Aorta (tissue), 5 donors: ENCODE data around the gene PPP1R12A. TPM values are rescaled to one million over a fixed set of nuclear protein-coding genes. Genes with fewer than 3 reads are reported as not detected.
A peak's percentile ranks its signal among the peaks of the same experiment; 100 is the strongest.
"Not testable (repeated sequence)": the region's sequence is repeated elsewhere in the genome, so short reads cannot be mapped to it uniquely, and the experiment has no call there.

Experiments
- ATAC-seq: fragments of 200-7000 bp; cut with Tn5 transposase; one replicate; pipeline ENCODE4 v1.9.1; 2022; ENCODE audit warnings: moderate library complexity; ENCODE audit not compliant: low FRiP score
- DNase-seq, 2 donors: peaks; one replicate each; pipeline ENCODE4 v3.0.0-alpha.2; 2020
- H3K27ac ChIP-seq, 2 donors: one replicate each; pipeline ENCODE4 v1.5.1; 2013; ENCODE audit warnings: low read length in 2 of 2, mild to moderate bottlenecking in 2 of 2, moderate library complexity in 2 of 2, control low read depth in 1 of 2, inconsistent platforms in 1 of 2, low read depth in 1 of 2
- H3K27me3 ChIP-seq, 2 donors: one replicate each; pipeline ENCODE4 v1.6.1; 2013; ENCODE audit warnings: control low read depth in 1 of 2, low read length in 1 of 2, mild to moderate bottlenecking in 1 of 2, moderate library complexity in 1 of 2; ENCODE audit not compliant: insufficient read depth in 2 of 2, control insufficient read depth in 1 of 2
- H3K36me3 ChIP-seq, 2 donors: one replicate each; pipeline ENCODE4 v1.6.1; 2013; ENCODE audit warnings: control low read depth in 1 of 2, low read length in 1 of 2, mild to moderate bottlenecking in 1 of 2; ENCODE audit not compliant: insufficient read depth in 2 of 2, control insufficient read depth in 1 of 2
- H3K4me1 ChIP-seq, 2 donors: one replicate each; pipeline ENCODE4 v1.6.1; 2013; ENCODE audit warnings: low read length in 2 of 2, control low read depth in 1 of 2, mild to moderate bottlenecking in 1 of 2, moderate library complexity in 1 of 2; ENCODE audit not compliant: insufficient read depth in 2 of 2, control insufficient read depth in 1 of 2
- H3K4me3 ChIP-seq, 2 donors: one replicate each; pipeline ENCODE4 v1.5.1; 2013; ENCODE audit warnings: low read length in 2 of 2, control low read depth in 1 of 2, mild to moderate bottlenecking in 1 of 2
- H3K9me3 ChIP-seq: one replicate; pipeline ENCODE4 v1.6.1; 2013; ENCODE audit warnings: mild to moderate bottlenecking, low read length; ENCODE audit not compliant: control insufficient read depth
- WGBS, 2 donors: extraction: QIAGEN DNeasy Blood & Tissue Kit; methylation state at CpG; one replicate each; pipeline ENCODE4 v1.1.7; 2013; 5-methylcytosine and 5-hydroxymethylcytosine counted together
- intact Hi-C, 2 donors: fragments of 100-400 bp; cut with DNase I; formaldehyde crosslinking; loops; one replicate each; pipeline versions ENCODE4 v1.14.2 to v1.15.0; 2022
- polyA plus RNA-seq, 2 donors: library from polyadenylated mRNA; stranded (reverse); fragments of 200-250 nt; gene quantifications; one replicate each; pipeline ENCODE4 v1.2.3, GENCODE V29; 2013
- total RNA-seq, 2 donors: library from RNA; stranded (reverse); fragmentation: NEBNext Ultra II Directional; extraction: Animal tissue kit (Norgen Biotek cat#: 25700); gene quantifications; one replicate each; pipeline ENCODE4 v1.2.1, GENCODE V29; 2021
- donor health status: healthy with polysubstance abuse.
- donor health status: Bipolar disorder and iron deficiency.
- donor health status: DM: no; HTN: no; CAD: no.
- donor health status: DM: no; HTN: no; CAD: no.
- donor health status: DM: yes; HTN: yes; CAD: no.

Gene PPP1R12A
- total and polyA plus RNA-seq, 4 donors = 24.8 to 287 (median 234) TPM

GRCh38 chr12:79891506-79892162 is 43.3 kb downstream of the PPP1R12A start:
- no peak for DNase-seq
- peak overlapping the region; percentile 19 to 43 for H3K27ac ChIP-seq
- H3K9me3 ChIP-seq = no peaks in the 10 kb centered on the region
- H3K36me3 ChIP-seq = no peaks in the 10 kb centered on the region
- no peak for ATAC-seq
- no peaks in the 10 kb centered on the region for H3K27me3 ChIP-seq
- WGBS, 2 donors = 70 to 80% methylated on average over 2 of the region's 2 CpGs
- no peak overlapping the region for H3K4me3 ChIP-seq
- intact Hi-C loops = no loop called here
- peaks cover 9 to 11% of the 10 kb centered on the region in 2 donors for H3K4me1 ChIP-seq

- no peaks in the 10 kb centered on the region for H3K27me3 ChIP-seq
- ATAC-seq (no peak), DNase-seq (no peak)
- no peaks in the 10 kb centered on the region for H3K36me3 ChIP-seq
- H3K4me1 ChIP-seq = peaks cover 8% of the 10 kb centered on the region in 2 donors
- H3K9me3 ChIP-seq = no peaks in the 10 kb centered on the region
- intact Hi-C loops = loop anchor here (5.0 to 10.0 kb wide), 2 partner anchors 34 to 47 kb away; partner anchors contain the start of gene PPP1R12A (in 1 of the 2)
- 22 to 56% methylated on average over 1 of the region's 1 CpG for WGBS, 2 donors
- H3K4me3 ChIP-seq = no peak overlapping the region
- no peak overlapping the region for H3K27ac ChIP-seq
Observed at GRCh38 chr12:79887890-79888289, 47.0 kb downstream of the PPP1R12A start.

GRCh38 chr12:79886917-79887519 is 47.9 kb downstream of the PPP1R12A start:
- 64 to 66% methylated on average over 3 of the region's 3 CpGs for WGBS, 2 donors
- Histone ChIP-seq H3K4me3 (no peak overlapping the region), H3K9me3 (no peaks in the 10 kb centered on the region), H3K4me1 (peaks cover 8% of the 10 kb centered on the region in 2 donors), H3K27me3 (no peaks in the 10 kb centered on the region), H3K27ac (no peak overlapping the region), H3K36me3 (no peaks in the 10 kb centered on the region)
- DNase-seq = no peak
- intact Hi-C loops = loop anchor here (5.0 to 10.0 kb wide), 2 partner anchors 35 to 48 kb away; partner anchors contain the start of gene PPP1R12A (in 1 of the 2)
- peak; percentile 74 for ATAC-seq

- H3K27ac ChIP-seq = peak overlapping the region in 1 of 2 donors; percentile 8
- DNase-seq = no peak
- no peaks in the 10 kb centered on the region for H3K9me3 ChIP-seq
- H3K4me1 ChIP-seq = peaks cover 8 to 15% of the 10 kb centered on the region in 2 donors
- ATAC-seq = no peak
- no peaks in the 10 kb centered on the region for H3K27me3 ChIP-seq
- 26 to 27% methylated on average over 3 of the region's 3 CpGs for WGBS, 2 donors
- H3K36me3 ChIP-seq = no peaks in the 10 kb centered on the region
- no peak overlapping the region for H3K4me3 ChIP-seq
- intact Hi-C loops = loop anchor here (5.0 to 10.0 kb wide), 2 partner anchors 36 to 49 kb away; partner anchors contain the start of gene PPP1R12A (in 1 of the 2)
Observed at GRCh38 chr12:79885911-79886490, 48.9 kb downstream of the PPP1R12A start.

GRCh38 chr12:79884401-79885006 is 50.4 kb downstream of the PPP1R12A start:
- intact Hi-C loops = loop anchor here (5.0 to 10.0 kb wide), 2 partner anchors 38 to 50 kb away; partner anchors contain the start of gene PPP1R12A (in 1 of the 2)
- H3K9me3 ChIP-seq = no peaks in the 10 kb centered on the region
- H3K4me1 ChIP-seq = peaks cover 8 to 12% of the 10 kb centered on the region in 2 donors
- no peaks in the 10 kb centered on the region for H3K27me3 ChIP-seq
- no peak for ATAC-seq
- no peak overlapping the region for H3K4me3 ChIP-seq
- H3K36me3 ChIP-seq = no peaks in the 10 kb centered on the region
- H3K27ac ChIP-seq = peak overlapping the region in 1 of 2 donors; percentile 67
- WGBS, 2 donors = 3 to 13% methylated on average over 3 of the region's 3 CpGs
- DNase-seq = no peak

GRCh38 chr12:79883216-79883615 is 51.7 kb downstream of the PPP1R12A start:
- Histone ChIP-seq H3K27ac (no peak overlapping the region), H3K36me3 (no peaks in the 10 kb centered on the region), H3K4me3 (no peak overlapping the region), H3K9me3 (no peaks in the 10 kb centered on the region), H3K4me1 (peaks cover 3 to 6% of the 10 kb centered on the region in 2 donors), H3K27me3 (no peaks in the 10 kb centered on the region)
- no peak for DNase-seq
- 43 to 47% methylated on average over 1 of the region's 1 CpG for whole genome bisulfite sequencing, 2 donors
- intact Hi-C loops = loop anchor here in 1 of 2 donors (10.0 kb wide), 1 partner anchor 52 kb away; the partner anchor contains the start of gene PPP1R12A
- ATAC-seq = no peak

GRCh38 chr12:79881351-79881750 is 53.5 kb downstream of the PPP1R12A start:
- H3K9me3 ChIP-seq = no peaks in the 10 kb centered on the region
- DNase-seq (no peak), ATAC-seq (no peak)
- peak overlapping the region; percentile 28 for H3K27ac ChIP-seq
- WGBS, 2 donors = 92 to 93% methylated on average over 2 of the region's 2 CpGs
- no peaks in the 10 kb centered on the region for H3K36me3 ChIP-seq
- no peak overlapping the region for H3K4me3 ChIP-seq
- intact Hi-C loops = loop anchor here in 1 of 2 donors (10.0 kb wide), 1 partner anchor 53 kb away; the partner anchor contains the start of gene PPP1R12A
- no peaks in the 10 kb centered on the region for H3K27me3 ChIP-seq
- H3K4me1 ChIP-seq = peaks cover 3 to 6% of the 10 kb centered on the region in 2 donors

GRCh38 chr12:79878506-79878905 is 56.4 kb downstream of the PPP1R12A start:
- DNase-seq, H3K4me3 ChIP-seq, H3K9me3 ChIP-seq, H3K36me3 ChIP-seq, H3K27ac ChIP-seq, ATAC-seq, H3K27me3 ChIP-seq, H3K4me1 ChIP-seq: not testable (repeated sequence)
- intact Hi-C loops = loop anchor here in 1 of 2 donors (5.0 kb wide), 1 partner anchor 36 kb away; no protein-coding TSS in a partner anchor
- 94 to 95% methylated on average over 4 of the region's 4 CpGs for WGBS, 2 donors
